HG02973 (cell line): ENCODE measurements around the gene DNAH17.

Experiments
- ATAC-seq: cut with Tn5 transposase; IDR thresholded peaks from one replicate; pipeline ENCODE4 v1.9.1; 2021; ENCODE audit warnings: moderate library complexity; ENCODE audit not compliant: unreplicated experiment

The DNAH17 gene

DNA sequence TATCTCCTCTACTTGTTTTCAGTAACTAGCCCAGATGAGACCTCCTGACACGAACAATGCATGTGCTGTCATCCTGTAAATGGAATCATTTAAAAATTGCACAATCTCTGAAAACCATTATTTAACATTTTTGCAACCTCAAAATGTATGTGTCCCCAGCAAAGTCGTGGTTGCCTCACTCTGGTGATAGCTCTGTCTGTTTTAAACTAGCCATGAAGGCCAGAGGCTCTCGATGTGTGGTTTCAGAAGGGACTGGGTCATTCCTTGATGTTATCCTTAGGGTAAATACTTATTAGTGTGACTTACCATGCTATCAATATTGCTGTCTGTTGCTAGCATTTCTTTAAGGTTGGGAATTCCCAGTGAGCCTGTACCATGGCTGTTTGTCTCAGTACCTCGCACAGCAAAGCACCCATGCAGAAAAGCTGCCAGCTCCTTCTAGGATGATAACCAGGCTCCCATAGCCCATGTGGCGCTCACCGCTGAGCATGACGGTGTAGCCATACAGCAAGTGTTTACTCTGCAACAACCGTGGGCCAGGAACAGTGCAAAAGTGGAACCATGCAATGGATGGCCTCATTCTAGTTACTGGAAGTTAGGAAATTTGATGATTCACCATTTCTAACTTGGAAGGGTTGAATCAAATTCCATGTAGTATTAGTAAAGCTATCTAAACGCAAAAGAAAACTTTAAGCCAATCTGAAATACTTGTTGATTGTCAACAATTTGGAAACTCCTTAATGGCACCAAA, 201.6 kb downstream of the DNAH17 start:
- no peak for ATAC-seq

DNA sequence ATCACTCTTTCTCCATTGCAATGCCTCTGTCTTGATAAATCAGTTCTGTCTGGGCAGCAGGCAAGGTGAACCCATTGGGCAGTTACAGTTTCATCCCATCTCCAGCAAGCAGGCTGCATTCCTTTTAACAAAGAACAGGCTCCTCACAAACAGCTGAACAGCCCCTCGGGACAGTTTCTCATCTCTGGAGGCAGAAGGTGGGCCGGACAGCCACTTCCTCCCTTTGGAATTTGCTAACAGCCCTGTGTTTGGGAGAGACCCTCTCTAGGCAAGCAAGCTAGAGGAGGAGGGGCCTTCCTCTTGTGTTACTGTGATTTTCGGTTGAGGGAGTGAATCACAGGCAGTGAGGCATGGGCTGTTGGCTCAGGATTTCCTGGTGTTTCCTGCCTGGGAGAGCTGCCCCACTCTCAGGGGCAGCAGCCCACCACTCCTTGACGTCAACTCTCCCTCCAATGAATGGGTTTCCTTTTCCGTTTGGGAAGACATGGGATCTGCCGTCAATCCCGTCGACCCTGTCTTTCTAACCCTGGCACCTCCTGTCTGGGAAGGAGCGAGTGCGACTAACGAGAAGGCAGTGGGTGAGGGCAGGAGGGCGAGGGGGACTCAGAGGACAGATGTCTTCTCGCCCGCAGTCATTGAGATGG, 202.4 kb downstream of the DNAH17 start:
- ATAC-seq: no peak

DNA sequence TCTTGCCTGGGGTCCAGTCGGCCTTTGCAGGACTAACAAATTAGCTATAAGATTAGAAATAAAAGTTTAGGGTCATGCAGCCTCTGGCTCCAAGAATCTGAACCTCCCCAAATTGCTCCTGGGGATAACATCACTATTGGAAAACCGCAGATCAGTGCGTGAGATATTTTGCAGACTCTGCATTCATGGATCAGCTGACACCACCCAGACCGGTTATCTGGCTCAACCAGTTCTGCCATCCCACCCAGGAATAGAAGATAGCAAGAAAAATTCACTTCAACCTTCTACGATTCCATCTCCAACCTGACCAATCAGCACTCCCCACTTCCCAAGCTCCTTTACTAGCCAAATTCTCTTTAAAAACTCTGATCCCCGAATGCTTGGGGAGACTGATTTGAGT, 203.0 kb downstream of the DNAH17 start:
- no peak for ATAC-seq
